Central memory CD4-positive, alpha-beta T cell (primary cell): ENCODE measurements around the gene SRGAP1.
"Not testable (repeated sequence)": the region's sequence is repeated elsewhere in the genome, so short reads cannot be mapped to it uniquely, and the experiment has no call there.

ENCODE experiments used
- DNase-seq: peaks from one replicate; pipeline ENCODE4 v3.0.0; 2022

The SRGAP1 gene

DNA sequence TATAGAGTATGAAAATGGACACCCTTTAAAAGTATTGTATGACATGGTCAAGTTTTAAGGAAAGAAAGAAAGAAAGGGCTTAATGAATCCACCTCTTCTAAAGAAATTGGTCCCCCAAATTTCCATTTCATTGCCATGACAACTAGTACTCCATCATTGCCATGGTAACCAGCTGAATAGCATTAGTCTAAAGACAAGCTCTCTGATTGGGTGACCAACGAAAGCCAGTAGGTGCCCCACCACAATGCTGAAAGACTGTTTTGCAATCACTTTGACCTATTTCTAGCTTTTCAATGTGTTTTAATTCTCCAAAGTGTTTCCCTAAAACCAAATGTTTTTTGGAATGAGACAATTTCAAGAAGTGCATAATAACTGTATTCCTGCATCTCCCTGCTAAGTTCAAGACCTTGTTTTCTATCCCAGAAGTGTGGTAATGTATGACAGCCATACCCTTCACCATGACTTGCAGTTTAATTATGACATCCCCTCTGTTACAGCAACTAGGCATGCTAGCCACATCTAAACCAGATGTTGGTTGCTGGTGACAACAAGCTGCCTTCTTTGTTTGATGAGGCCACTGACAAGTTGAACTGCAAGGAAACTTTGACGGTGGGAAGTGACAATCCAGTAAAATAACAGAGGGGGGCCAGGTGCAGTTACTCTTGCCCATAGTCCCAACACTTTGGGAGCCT lies 330.9 kb downstream of the SRGAP1 start:
- no peak for DNase-seq

GRCh38 chr12:64177001-64177400 lies 332.5 kb downstream of the SRGAP1 start:
- DNase-seq = no peak

DNA sequence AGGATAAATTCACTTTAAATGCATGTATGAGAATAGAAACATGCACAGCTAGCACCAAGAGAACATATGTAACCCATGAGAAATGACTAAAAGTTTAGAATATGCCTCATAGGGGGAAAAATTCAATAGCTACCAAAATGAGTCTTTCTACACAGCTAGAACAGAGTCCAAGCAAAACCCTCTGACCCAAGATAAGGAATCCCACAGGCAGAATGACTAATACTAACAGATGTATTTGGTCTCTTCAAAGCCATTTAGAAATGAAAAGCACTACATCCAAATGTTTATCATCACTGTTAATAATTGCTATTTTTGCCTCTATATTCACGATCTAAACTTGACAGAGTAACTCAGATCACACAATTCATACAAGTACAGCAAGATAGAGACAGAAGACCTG lies 333.6 kb downstream of the SRGAP1 start:
- DNase-seq = no peak

GRCh38 chr12:64180951-64181350 lies 336.5 kb downstream of the SRGAP1 start:
- DNase-seq = no peak

GRCh38 chr12:64181430-64182291 lies 337.2 kb downstream of the SRGAP1 start:
- no peak for DNase-seq

- DNase-seq = no peak
Observed at GRCh38 chr12:64184216-64184615, 339.7 kb downstream of the SRGAP1 start.

- DNase-seq = no peak
Observed at GRCh38 chr12:64186789-64187188, 342.3 kb downstream of the SRGAP1 start.

DNA sequence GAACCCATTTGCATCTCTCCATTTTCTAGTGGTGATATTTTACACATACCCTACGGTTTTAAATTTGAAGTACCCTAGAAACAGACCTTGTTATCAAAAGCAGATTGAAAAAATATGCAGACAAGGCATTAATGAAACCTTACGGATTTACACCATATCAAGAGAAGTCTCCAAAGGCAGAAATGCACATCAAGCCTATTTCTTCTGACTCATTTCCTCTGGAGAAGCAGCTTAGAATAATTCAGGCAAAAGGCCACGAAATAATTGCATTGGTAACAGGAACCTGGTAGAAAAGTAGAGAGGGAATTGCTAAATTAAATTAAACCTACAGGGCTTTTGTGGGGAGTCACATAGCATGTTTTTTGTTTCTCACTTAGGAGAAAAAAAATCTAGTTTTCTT lies 342.9 kb downstream of the SRGAP1 start:
- no peak for DNase-seq

DNA sequence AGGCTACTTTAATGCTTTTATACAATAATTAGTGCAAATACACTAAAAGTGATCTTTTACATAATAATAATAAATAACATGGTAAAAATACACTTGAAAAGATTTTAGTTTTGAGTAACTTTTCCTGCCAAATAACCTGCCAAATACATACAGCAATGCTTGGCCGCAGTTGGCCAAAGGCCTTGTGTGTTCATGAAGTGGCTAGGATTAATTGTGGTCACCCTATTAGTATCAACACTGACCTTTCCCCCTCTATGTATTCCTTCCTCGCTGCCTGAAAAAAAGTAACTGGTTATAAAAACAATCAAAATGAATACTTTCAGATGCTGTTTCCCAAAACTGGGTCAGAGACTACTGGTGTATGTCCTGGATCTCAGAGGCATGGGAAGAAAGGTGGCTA lies 343.3 kb downstream of the SRGAP1 start:
- no peak for DNase-seq

DNA sequence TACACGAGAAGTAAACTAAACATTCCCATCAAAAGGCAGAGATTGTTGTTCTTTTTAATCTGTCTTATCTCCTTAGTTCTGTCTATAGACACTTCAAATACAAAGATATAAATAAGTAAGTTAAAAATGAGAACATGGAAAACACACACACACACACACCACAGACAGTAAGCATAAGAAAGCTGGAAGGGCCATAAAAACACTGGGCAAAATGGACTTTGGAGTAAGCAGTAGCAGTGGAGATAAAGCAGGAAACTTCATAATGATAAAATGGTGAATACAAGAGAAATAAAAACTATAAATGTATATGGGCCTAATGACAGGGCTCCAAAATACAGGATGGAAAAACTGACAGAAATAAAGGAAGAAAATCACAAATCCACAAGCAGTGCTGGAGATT lies 345.0 kb downstream of the SRGAP1 start:
- DNase-seq = no peak

DNA sequence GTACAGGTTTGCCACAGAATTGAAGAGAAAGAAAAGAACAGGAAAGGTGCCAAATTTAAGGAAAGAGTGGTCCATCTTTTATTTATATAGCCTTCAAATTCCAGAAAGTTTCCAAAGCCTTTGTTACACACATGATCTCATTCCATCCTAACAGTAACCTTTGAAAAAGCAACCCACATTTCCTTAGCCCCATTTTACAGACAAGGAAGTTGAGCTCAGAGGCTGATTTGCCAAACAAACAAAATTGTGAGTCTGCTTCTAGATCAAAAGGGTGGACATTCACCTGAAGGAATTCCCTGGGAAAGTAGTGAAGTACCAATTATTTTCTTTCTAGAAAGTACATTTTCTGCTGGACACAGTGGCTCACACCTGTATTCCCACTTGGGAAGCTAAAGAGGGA lies 345.6 kb downstream of the SRGAP1 start:
- DNase-seq = no peak

DNA sequence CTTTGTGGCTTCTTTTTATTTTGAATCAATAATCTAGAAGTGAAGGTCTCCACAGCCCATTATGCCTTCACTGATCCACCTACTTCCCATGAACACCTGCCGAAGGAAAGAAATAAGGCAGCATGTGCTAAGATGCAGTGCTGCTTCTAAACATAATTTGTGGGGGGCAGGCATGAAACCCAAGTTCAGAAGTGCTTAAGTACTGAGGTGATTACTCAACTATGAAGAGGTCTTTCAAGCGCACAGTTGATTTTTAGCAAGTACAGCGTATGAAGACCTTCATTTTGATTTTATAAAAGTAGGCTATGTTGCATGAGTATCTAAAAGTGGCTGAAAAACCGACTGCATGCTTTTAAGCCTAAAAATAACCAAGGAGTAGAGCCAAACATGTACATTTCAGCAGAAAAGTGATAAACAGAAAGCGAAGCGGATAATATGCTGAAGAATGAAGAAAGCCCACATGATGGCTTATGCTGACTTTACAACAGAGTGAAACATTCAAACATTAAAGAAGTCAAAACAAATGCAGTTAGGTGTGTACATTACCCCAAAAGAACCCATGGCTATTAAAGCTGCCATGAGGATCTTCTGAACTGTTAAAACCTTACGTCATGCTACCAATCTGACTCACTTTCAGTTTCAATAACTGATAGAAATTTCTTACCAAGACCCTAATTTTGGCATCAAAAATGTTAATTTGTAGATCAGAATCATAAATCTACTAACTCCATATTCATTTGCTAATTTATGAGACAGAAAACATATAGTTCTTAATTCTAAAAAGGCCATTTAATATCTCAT lies 348.3 kb downstream of the SRGAP1 start:
- no peak for DNase-seq

DNA sequence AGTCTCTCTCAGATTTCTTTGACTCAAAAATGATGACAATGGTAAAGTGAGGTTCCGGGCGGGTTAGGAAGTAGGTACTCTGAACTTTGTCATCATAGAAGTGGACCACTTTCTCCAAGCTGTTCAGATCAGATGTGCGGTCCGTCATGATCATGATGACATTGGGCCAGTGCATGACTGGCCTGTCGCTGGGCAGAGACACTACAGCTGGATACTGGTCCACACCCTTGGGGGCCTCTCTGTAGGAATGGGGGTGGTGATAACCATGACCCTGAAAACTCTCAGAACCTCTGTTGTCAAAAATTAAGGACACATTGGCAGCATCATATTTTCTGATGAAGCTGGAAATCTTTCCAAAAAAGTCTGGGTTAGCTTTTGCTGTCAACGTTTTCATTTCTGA lies 349.4 kb downstream of the SRGAP1 start:
- no peak for DNase-seq

GRCh38 chr12:64194333-64195149 lies 350.0 kb downstream of the SRGAP1 start:
- no peak for DNase-seq

GRCh38 chr12:64195841-64196240 lies 351.3 kb downstream of the SRGAP1 start:
- DNase-seq = not testable (repeated sequence)

- no peak for DNase-seq
Observed at GRCh38 chr12:64203036-64203435, 358.5 kb downstream of the SRGAP1 start.

DNA sequence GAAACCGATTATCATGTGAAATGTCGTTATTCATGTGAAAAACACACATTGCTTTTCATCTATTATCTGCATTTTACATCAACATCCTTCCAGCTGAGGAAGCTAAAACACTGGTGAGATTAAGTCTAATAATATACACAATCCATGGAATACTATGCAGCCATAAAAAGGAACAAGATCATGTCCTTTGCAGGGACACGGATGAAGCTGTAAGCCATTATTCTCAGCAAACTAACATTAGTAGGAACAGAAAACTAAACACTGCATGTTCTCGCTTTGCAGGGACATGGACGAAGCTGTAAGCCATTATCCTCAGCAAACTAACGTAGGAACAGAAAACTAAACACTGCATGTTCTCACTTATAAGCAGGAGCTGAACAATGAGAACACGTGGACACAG lies 359.3 kb downstream of the SRGAP1 start:
- no peak for DNase-seq

DNA sequence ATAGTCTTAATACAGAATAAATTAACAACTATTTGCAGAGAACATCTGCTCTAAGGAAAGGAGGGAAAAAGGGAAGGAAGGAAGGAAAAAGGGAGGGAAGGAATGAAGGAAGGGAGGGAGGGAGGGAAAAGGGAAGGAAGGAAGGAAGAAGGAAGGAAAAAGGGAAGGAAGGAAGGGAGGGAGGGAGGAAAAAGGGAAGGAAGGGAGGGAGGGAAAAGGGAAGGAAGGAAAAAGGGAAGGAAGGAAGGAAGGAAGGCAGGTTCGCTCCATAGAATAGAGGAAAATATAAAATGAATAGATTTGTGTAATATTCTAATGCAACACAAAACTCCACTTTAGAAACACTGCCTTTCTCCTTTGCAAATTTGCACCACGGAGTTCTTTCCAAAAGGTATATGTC lies 361.0 kb downstream of the SRGAP1 start:
- DNase-seq = no peak

GRCh38 chr12:64207453-64207852 lies 363.0 kb downstream of the SRGAP1 start:
- DNase-seq = no peak
